Measurements from ENCODE around the gene HOOK2.

The HOOK2 gene

GRCh38 chr19:12785431-12786031, 10.2 kb upstream of the HOOK2 start:
- H3F3A ChIP-seq (ENCODE audit: control insufficient read depth, insufficient read depth): peaks cover 49% of the 10 kb centered on the region
- no peaks in the 10 kb centered on the region for H3K9me3 ChIP-seq (ENCODE audit: control insufficient read depth, insufficient read depth, low read length)
- H3K4me3 ChIP-seq (ENCODE audit: low read length): peak overlapping the region; percentile 40
- H3K27me3 ChIP-seq (ENCODE audit: control insufficient read depth, low read length): no peaks in the 10 kb centered on the region
- TF ChIP-seq EZH2phosphoT487 (IDR thresholded peaks at IDR 0.05; ENCODE audit: borderline replicate concordance, low read length): no peak
- no peak for TF ChIP-seq CTCF (IDR thresholded peaks at IDR 0.05; ENCODE audit: low read depth, low read length, poor library complexity, severe bottlenecking)
- H3K9me2 ChIP-seq (replicated peaks; ENCODE audit: control insufficient read depth, low read length): no peaks in the 10 kb centered on the region
- no peaks in the 10 kb centered on the region for H4K20me1 ChIP-seq (ENCODE audit: control insufficient read depth, insufficient read depth, low read depth, low read length)
- H3K27ac ChIP-seq (ENCODE audit: low read depth, low read length): peak overlapping the region; percentile 75
- H3K79me2 ChIP-seq (ENCODE audit: control insufficient read depth, low read length): peaks cover 5% of the 10 kb centered on the region
- peak overlapping the region; percentile 93 for H3K4me2 ChIP-seq (ENCODE audit: low read length)
- no peaks in the 10 kb centered on the region for H3K36me3 ChIP-seq (ENCODE audit: control insufficient read depth, low read length)
- H3K4me1 ChIP-seq (ENCODE audit: control insufficient read depth, low read length): peaks cover 85% of the 10 kb centered on the region

GRCh38 chr19:12784871-12785430, 9.6 kb upstream of the HOOK2 start:
- no peaks in the 10 kb centered on the region for H3K27me3 ChIP-seq (ENCODE audit: control insufficient read depth, low read length)
- H3K36me3 ChIP-seq (ENCODE audit: control insufficient read depth, low read length): no peaks in the 10 kb centered on the region
- H3F3A ChIP-seq (ENCODE audit: control insufficient read depth, insufficient read depth): peaks cover 48% of the 10 kb centered on the region
- H3K4me3 ChIP-seq (ENCODE audit: low read length): peak overlapping the region; percentile 16; the same call in 1 of the 2 replicates
- peak overlapping the region; percentile 93 for H3K4me2 ChIP-seq (ENCODE audit: low read length)
- peaks cover 80% of the 10 kb centered on the region for H3K4me1 ChIP-seq (ENCODE audit: control insufficient read depth, low read length)
- H3K9me3 ChIP-seq (ENCODE audit: control insufficient read depth, insufficient read depth, low read length): no peaks in the 10 kb centered on the region
- H3K79me2 ChIP-seq (ENCODE audit: control insufficient read depth, low read length): peaks cover 5% of the 10 kb centered on the region; the same call in 1 of the 2 replicates
- no peaks in the 10 kb centered on the region for H4K20me1 ChIP-seq (ENCODE audit: control insufficient read depth, insufficient read depth, low read depth, low read length)
- no peak for TF ChIP-seq CTCF (IDR thresholded peaks at IDR 0.05; ENCODE audit: low read depth, low read length, poor library complexity, severe bottlenecking)
- no peak for TF ChIP-seq EZH2phosphoT487 (IDR thresholded peaks at IDR 0.05; ENCODE audit: borderline replicate concordance, low read length)
- no peaks in the 10 kb centered on the region for H3K9me2 ChIP-seq (replicated peaks; ENCODE audit: control insufficient read depth, low read length)
- peak overlapping the region; percentile 75 for H3K27ac ChIP-seq (ENCODE audit: low read depth, low read length)

- H3K4me2 ChIP-seq (ENCODE audit: low read length): peak overlapping the region; percentile 93
- no peaks in the 10 kb centered on the region for H3K36me3 ChIP-seq (ENCODE audit: control insufficient read depth, low read length)
- peaks cover 83% of the 10 kb centered on the region for H3K4me1 ChIP-seq (ENCODE audit: control insufficient read depth, low read length)
- H3K79me2 ChIP-seq (ENCODE audit: control insufficient read depth, low read length): peaks cover 5% of the 10 kb centered on the region; the same call in 1 of the 2 replicates
- peak overlapping the region; percentile 16; the same call in 1 of the 2 replicates for H3K4me3 ChIP-seq (ENCODE audit: low read length)
- no peaks in the 10 kb centered on the region for H4K20me1 ChIP-seq (ENCODE audit: control insufficient read depth, insufficient read depth, low read depth, low read length)
- peaks cover 48% of the 10 kb centered on the region for H3F3A ChIP-seq (ENCODE audit: control insufficient read depth, insufficient read depth)
- no peaks in the 10 kb centered on the region for H3K27me3 ChIP-seq (ENCODE audit: control insufficient read depth, low read length)
- H3K27ac ChIP-seq (ENCODE audit: low read depth, low read length): peak overlapping the region; percentile 75
- TF ChIP-seq CTCF (IDR thresholded peaks at IDR 0.05; ENCODE audit: low read depth, low read length, poor library complexity, severe bottlenecking): no peak
- H3K9me3 ChIP-seq (ENCODE audit: control insufficient read depth, insufficient read depth, low read length): no peaks in the 10 kb centered on the region
- H3K9me2 ChIP-seq (replicated peaks; ENCODE audit: control insufficient read depth, low read length): no peaks in the 10 kb centered on the region
These were observed 9.1 kb upstream of the HOOK2 start for GRCh38 chr19:12784394-12784870.
